Measurements from ENCODE around the gene FSHR.

Gene FSHR

GRCh38 chr2:48971801-48972200 lies 182.5 kb downstream of the FSHR start:
- in situ Hi-C loops (cut with MboI; ENCODE audit: low sequenced_read_pairs) = no loop called here

DNA sequence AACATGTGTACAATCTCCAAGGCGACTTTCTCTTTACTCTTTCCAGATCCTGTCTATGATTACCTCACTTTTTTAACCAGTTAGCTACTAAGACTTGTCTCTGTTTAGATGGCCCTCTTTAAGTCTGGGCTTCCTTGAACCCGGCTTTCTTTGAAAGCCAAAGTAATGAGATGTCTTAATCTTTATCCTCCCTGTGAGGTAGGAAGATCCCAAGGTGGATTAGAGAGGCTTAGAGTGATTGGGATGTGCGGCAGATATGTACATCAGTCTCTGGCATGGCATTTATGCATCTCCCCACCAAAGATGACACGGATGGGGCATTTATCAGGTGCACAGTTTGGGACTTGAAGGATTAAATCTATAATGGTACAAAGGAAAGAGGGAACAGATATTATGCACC lies 186.3 kb downstream of the FSHR start:
- in situ Hi-C loops (cut with MboI; ENCODE audit: low sequenced_read_pairs) = no loop called here

DNA sequence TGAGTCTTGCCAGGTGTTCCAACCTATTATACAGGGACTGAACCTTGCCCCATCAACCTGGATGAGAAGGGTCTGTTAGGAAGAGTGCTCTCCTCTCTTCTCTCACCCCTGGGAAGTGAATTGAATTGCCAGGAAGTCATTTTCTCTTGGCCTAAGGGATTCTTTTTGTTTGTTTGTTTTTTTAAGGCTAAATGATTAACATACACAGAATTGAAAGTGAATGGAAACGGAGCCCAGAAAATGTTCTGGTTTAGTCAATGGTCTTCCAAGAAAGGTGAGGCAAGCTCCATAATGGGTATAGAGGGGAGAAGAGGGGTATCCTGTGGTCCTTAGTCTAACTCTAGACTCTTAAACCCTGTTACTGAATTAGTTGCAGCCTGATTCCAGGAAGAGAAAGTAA lies 189.1 kb downstream of the FSHR start:
- in situ Hi-C loops (cut with MboI; ENCODE audit: low sequenced_read_pairs) = no loop called here

DNA sequence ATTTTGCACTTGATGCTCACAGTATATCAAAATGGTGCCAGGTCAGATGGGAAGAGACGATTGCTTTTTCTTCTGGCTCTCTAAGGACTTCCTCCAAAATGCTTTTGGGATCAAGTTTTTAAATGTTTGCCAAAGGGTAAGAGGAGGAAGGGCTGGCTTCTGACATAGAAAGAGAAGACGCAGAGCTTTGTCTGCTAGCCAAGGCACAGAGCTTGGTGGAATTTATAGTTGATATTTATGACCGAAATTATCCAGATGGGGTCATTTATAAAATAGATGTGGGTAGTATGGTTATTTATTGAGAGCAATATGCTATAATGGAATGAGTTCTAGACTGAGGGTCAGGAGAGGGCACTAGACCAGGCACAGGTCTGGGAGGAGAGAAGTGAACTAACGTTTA lies 193.3 kb downstream of the FSHR start:
- in situ Hi-C loops (cut with MboI; ENCODE audit: low sequenced_read_pairs) = no loop called here

DNA sequence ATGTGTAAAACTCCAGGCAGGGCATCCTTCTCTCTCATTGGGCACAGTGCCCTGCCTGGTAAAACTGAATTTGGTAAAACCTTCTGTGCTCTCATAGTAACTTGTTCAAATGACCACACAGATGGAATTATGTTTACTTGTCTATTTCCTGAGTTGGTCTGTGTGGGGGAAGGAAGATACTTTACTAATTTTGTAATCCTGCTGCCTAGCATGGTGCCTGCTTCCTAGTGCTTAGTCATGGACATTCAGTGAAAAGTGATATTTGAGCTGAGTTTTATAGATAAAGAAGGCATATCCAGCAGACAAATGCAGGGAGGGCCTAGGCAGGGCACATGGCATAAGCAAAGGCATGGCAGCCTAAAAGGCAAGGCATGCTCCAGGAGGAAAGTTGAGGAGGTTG lies 199.4 kb downstream of the FSHR start:
- in situ Hi-C loops (cut with MboI; ENCODE audit: low sequenced_read_pairs) = no loop called here

DNA sequence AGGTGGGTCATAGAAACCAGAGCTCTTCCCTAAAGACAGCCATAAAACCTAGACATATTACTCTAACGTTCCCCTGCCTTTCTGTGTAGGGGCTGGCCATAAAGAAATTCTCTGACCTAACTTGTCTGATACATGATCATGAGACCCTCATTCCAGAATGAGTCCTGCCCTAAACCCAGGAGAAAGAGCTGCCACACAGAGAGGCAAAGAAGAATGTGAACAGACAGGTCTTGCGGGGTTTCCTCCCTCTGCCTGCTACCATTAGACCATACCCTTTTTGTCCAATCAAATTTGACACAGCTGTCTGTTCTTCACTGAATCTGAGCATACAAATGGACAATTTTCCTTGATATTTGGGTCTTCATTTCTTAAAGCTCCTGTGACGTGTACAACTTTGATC lies 200.0 kb downstream of the FSHR start:
- in situ Hi-C loops (cut with MboI; ENCODE audit: low sequenced_read_pairs) = no loop called here

- in situ Hi-C loops (cut with MboI; ENCODE audit: low sequenced_read_pairs) = no loop called here
Observed at GRCh38 chr2:48952614-48953013, 201.7 kb downstream of the FSHR start.

- in situ Hi-C loops (cut with MboI; ENCODE audit: low sequenced_read_pairs) = no loop called here
Observed at GRCh38 chr2:48952143-48952542, 202.2 kb downstream of the FSHR start.

GRCh38 chr2:48948400-48949125 lies 205.8 kb downstream of the FSHR start:
- in situ Hi-C loops (cut with MboI; ENCODE audit: low sequenced_read_pairs) = no loop called here

DNA sequence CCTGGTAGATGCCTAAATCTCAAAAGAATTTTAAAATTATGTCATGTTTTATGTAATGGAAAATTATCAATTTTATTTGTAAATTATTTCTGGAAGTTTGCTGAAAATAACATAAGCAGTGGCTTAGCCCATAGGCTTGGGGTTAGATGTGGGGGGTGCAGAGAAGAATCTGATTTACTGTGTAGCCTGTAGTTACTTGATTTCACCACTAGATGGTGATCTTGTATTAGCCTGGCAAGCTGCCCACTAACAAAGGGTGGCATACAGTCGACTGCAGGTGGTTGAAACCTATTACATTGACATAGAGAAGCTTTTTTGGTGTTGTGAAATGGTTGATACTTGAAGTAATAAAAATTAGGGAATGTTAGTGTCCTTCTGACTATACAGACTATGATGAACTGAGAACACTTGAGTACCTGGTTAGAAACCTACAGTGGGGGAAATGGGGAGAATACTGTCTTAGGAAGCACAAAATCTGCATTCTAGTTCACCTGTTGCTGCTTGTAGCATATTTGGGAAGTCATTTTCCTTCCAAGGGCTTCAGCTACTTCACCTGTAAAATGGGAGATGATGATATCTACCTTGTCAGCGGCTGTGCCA lies 207.8 kb downstream of the FSHR start:
- in situ Hi-C loops (cut with MboI; ENCODE audit: low sequenced_read_pairs) = no loop called here

DNA sequence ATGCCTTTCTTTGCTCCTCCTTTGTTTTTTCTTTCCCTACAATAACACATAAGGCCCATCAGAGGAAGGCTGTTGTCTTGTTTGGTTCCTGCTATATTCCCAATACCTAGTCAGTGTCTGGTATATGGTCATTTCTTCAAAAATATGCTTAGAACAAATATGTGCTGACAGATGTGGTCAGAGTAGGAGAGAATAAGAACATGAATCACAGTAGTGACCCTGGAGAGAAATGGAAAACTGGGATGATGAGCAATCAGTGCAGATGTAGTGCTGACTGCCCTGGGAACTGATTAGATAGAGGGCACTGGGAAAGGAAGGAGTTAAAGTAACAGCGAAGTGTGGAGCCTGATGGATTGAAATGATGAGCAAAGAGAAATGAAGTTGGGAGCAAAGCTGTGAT lies 209.4 kb downstream of the FSHR start:
- in situ Hi-C loops (cut with MboI; ENCODE audit: low sequenced_read_pairs) = no loop called here

DNA sequence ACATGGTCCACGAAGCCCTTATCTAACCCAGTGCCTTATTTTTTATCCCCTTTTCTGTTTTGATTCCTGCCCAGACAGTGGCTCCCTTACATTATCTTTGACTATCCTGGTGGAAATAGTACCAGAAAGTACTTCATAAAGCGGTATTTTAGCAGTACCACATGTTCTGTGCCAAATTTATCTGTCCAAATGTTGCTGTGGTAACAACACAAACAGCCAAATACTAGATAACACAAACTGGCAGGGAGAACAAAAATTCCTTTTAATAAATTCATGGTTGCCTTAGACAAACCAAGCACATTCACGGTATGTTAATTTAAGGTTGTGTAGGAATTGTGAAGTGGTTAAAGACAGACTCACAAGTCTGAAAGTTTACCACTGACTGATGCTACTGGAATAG lies 210.9 kb downstream of the FSHR start:
- in situ Hi-C loops (cut with MboI; ENCODE audit: low sequenced_read_pairs) = no loop called here

GRCh38 chr2:48941908-48942307 lies 212.4 kb downstream of the FSHR start:
- in situ Hi-C loops (cut with MboI; ENCODE audit: low sequenced_read_pairs) = no loop called here

DNA sequence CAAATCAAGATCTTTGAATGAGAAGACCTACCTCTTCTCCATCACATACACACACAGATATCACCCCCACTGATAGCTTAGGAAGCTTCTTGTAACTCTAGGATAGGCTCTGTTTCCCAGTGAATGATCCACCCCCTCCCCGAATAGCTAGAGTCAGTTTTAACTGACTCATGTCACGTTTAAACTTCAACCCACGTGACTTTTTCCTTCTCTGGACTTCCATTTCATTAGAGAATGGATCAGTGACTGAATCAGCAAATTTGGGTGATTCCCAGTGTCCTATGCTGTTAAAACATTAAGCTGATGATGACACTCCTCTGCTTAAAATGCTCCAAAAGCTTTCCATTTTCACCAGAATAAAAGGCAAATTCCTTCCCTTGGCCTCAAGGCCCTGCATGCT lies 212.9 kb downstream of the FSHR start:
- in situ Hi-C loops (cut with MboI; ENCODE audit: low sequenced_read_pairs) = no loop called here

DNA sequence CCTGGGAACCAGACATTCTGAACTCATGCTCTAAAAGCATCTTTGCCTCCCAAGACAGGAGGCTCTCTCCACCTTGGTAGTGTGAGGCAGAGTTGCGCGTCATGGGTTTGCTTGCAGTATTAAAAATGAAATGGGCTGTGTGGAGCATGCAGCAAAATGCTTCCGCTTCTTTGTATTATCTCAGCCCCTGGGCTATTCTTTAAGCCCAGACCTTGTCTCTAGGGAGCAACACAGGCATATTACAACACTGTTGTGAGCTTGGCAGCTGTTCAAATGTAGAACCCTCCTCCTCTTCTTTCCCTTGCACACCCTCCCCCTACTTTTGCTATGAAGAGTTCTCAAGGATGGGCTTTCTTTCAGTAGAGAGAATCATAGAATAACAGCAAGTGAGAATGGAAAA lies 213.7 kb downstream of the FSHR start:
- in situ Hi-C loops (cut with MboI; ENCODE audit: low sequenced_read_pairs) = no loop called here

- in situ Hi-C loops (cut with MboI; ENCODE audit: low sequenced_read_pairs) = no loop called here
Observed at GRCh38 chr2:48939232-48939631, 215.1 kb downstream of the FSHR start.

GRCh38 chr2:48938231-48938630 lies 216.1 kb downstream of the FSHR start:
- in situ Hi-C loops (cut with MboI; ENCODE audit: low sequenced_read_pairs) = no loop called here

DNA sequence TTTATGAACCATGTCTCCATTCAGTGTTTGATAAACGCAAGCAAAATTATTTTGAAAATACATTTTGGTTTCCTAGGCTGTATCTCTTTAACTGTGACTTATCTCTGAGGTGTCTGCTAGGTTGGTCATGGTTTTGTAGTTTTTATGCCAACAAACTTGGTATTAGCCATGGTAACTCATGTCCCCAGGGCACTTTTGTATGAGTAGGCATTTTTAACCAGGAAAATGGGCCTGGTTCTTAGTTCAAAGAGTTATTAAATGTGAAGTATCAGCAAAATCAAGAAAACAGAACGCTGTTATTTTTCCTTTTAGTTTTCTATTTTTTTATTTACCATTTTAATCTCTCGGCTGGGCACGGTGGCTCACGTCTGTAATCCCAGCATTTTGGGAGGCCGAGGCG lies 219.5 kb downstream of the FSHR start:
- in situ Hi-C loops (cut with MboI; ENCODE audit: low sequenced_read_pairs) = no loop called here

DNA sequence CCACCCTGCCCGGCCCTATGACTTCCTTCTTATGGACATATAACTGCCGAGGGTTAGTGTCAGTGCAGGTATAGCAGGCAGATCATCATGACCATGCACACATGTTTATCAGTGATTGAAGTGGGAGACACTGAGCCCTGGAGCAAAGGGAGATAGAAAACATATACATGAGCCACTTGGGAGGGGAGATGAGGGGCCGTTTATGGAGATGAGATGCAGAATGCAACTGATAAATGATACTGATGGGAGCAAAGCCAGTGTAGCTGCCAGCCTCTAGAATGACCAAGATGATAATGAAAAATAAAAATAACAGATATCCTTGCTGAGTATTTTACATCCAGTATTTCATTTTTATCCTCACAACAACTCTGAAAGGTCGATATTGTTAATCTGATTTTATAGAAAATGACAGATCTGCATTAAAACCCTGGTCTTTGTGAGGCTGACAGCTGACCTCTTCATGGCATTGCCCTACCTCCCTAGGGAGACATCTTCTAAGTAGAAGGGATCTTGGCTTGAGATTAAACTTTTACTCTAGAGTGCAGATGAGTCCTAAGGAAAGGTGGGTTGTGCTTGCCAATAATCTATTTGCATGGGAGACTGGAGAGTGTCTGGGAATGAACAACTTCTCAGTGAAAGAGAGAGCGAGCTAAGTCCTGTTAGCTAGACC lies 220.4 kb downstream of the FSHR start:
- in situ Hi-C loops (cut with MboI; ENCODE audit: low sequenced_read_pairs) = no loop called here

GRCh38 chr2:48932667-48933066 lies 221.6 kb downstream of the FSHR start:
- in situ Hi-C loops (cut with MboI; ENCODE audit: low sequenced_read_pairs) = no loop called here

DNA sequence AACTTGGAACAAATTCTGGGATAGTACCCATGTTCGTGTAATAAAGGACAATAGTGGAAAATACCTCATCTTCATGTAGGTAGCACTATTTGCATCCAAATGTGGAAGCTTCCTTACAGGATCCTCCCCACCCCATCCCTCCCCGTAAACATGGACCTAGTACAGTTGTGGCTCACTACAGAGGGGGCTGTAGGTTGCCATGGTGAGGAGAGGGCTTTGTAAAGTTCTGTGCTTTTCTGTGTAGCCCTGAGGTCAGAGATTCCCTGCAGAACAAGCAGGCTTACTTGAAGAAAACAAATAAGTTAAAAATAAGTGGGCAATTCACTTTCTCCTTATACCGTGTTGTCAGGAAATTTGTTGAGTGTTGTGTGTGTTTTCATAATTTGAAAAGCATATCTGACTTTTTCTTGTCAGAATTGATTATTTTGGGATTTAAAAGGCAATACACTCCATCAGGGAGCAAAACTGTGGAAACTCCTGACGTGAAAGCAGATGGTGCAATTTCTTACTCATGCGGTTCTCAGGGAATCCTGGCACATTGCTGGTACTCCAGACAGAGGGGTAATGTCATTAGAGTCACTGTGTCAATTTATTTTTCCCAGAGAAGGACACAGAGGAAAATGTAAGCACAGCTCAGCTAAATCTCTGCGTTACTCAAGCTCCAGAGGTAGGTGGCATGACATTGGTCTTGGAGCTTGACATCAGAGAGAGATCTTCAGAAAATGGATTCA lies 224.6 kb downstream of the FSHR start:
- in situ Hi-C loops (cut with MboI; ENCODE audit: low sequenced_read_pairs) = no loop called here

GRCh38 chr2:48927355-48927754 lies 227.0 kb downstream of the FSHR start:
- in situ Hi-C loops (cut with MboI; ENCODE audit: low sequenced_read_pairs) = no loop called here

All from HL-60/S4 treated with retinoic acid at 250 ng/mL for 4 days and 3 days (cell line).